Superior temporal gyrus (tissue), 1 donor: ENCODE measurements around the gene PHETA2.

Experiments used
- DNase-seq: peaks from one replicate; pipeline ENCODE4 v3.0.0-alpha.2; 2016; ENCODE audit errors: extremely low spot score

Gene PHETA2, protein sequence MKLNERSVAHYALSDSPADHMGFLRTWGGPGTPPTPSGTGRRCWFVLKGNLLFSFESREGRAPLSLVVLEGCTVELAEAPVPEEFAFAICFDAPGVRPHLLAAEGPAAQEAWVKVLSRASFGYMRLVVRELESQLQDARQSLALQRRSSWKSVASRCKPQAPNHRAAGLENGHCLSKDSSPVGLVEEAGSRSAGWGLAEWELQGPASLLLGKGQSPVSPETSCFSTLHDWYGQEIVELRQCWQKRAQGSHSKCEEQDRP

GRCh38 chr22:42074132-42074811 is at the start of gene PHETA2:
Gene PHETA2, plus strand, starts transcription at chr22:42074248. Its CDS starts 3,046 bp downstream, at chr22:42077294.
- DNase-seq = no peak

GRCh38 chr22:42025421-42025820 is 48.6 kb upstream of the PHETA2 start:
- DNase-seq = no peak

GRCh38 chr22:42026705-42027104 is 47.3 kb upstream of the PHETA2 start:
- no peak for DNase-seq

GRCh38 chr22:42033263-42034181 is 40.5 kb upstream of the PHETA2 start:
- DNase-seq = no peak

GRCh38 chr22:42035256-42035655 is 38.8 kb upstream of the PHETA2 start:
- no peak for DNase-seq

- no peak for DNase-seq
These were observed 34.8 kb upstream of the PHETA2 start for GRCh38 chr22:42039271-42039670.

GRCh38 chr22:42041784-42042183 is 32.3 kb upstream of the PHETA2 start:
- DNase-seq = no peak

- DNase-seq = peak; percentile 33
These were observed 23.3 kb upstream of the PHETA2 start for GRCh38 chr22:42050641-42051180.

GRCh38 chr22:42052765-42053164 is 21.3 kb upstream of the PHETA2 start:
- no peak for DNase-seq

GRCh38 chr22:42056757-42057511 is 17.1 kb upstream of the PHETA2 start:
- DNase-seq = no peak

GRCh38 chr22:42060489-42060888 is 13.6 kb upstream of the PHETA2 start:
- no peak for DNase-seq

DNA sequence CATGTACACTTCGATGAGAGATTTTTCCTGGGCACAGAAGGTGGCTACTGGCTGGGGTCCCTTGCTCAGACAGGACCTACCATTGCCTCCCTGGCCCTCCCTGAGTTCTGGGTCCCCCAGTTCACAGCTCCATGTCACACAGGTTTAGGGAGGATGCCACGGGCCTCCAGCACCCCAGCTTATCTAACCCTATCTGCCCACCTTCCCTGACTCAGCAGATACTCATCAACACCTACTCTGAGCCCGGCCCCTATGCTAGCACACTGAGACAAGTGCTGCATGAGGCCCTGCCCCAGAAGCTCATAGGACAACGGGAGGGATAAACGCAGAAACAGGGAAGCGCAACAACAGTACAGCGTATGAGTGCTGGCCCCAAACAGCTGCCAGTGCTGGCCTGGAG is 13.0 kb upstream of the PHETA2 start:
- DNase-seq = no peak

GRCh38 chr22:42062506-42063170 is 11.4 kb upstream of the PHETA2 start:
- DNase-seq = no peak

GRCh38 chr22:42064629-42065028 is 9.4 kb upstream of the PHETA2 start:
- no peak for DNase-seq

DNA sequence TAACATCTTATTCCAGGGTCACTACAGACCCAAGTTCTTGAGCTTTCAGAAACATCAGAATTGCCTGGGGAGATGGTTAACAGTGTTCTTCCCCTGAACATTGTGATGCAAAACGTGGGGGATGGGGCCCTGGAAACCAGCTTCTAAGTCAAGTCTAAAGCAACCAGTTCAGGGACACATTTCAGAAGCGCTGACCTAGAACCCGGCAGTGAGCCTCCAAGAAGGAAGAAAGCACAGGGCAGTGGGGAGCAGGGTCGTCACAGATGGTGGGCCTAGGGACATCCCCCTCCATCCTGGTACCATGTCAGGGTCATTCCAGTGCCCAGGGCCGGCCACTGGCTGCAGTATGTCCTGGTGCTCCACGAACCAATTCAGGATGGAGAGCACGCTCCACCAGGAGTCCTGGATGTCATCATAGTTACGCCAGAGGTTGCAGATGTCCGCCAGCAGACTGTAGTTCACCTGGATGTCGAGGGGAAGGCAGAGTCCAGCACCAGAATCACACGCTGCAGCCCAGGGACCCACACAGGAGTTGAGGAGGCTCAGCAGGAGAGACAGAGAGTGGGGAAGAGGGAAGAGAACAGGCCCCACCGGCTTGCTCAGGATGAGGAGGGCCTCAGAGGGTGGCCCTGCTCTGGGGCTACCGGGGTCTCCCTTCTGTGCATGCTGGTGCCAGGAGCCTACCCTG is 8.5 kb upstream of the PHETA2 start:
- DNase-seq = no peak

DNA sequence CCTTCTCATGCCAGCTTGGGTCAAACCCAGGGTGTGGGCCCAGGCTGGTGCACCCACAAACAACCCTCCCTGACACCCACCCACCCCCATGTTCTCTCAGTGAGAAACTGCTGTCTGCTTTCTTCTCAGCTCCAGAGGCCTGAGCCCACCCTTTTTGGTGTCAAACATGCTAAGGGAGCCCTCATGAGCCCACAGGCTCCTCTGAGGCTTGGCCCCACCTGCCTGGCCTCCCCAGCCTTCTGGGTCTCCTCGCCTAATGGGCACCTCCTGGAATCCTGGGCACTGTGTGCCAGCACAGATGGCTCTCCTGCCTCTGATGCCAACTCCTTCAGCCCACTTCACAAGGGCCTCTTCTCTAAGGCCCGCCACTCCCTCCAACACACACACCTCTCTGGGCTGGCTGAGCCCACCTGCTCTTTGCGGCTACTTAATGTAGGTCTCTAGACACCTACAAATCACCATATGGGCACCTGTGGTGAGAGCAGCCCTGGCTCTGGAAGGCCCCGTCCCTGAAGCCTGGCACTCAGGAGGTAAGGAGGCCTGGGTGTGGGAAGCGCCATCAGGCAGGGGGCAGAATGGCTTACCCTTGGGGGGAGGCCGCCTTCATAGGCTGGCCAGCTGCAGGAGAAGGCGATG is 7.8 kb upstream of the PHETA2 start:
- DNase-seq = no peak

- no peak for DNase-seq
These were observed 7.1 kb upstream of the PHETA2 start for GRCh38 chr22:42066937-42067336.

DNA sequence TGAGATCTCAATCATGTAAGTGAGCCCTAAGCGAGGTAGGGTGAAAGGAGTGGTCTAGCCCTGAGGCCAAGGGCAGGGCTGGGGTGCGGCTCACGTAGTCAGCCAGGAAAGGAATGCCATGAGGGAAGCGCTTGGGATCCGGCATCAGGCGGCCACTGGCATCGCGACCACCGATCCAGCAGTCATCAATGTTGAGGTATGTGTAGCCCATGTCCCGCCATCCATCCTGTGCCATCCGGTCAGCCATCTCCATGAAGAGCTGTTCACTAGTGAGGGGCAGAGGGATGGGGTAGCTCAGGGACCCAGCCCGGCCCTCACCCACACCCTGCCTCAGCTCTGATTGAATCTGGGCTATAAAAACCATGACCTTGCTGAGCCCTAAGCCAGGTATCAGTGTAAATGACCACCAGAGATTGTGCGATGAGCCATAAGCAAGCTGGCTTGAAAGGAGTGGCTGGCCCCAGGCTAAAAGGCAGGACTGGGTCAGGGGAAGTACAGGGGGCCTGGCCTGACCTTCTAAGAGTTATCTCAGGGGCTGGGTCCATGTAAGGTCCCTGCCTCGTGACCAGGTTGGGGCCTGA is 6.3 kb upstream of the PHETA2 start:
- DNase-seq = no peak

GRCh38 chr22:42068291-42068690 is 5.8 kb upstream of the PHETA2 start:
- no peak for DNase-seq
